ENCODE measurements around the gene CCDC200.
A peak's percentile ranks its signal among the peaks of the same experiment; 100 is the strongest.
"Not testable (repeated sequence)": the region's sequence is repeated elsewhere in the genome, so short reads cannot be mapped to it uniquely, and the experiment has no call there.

CCDC200 gene

DNA sequence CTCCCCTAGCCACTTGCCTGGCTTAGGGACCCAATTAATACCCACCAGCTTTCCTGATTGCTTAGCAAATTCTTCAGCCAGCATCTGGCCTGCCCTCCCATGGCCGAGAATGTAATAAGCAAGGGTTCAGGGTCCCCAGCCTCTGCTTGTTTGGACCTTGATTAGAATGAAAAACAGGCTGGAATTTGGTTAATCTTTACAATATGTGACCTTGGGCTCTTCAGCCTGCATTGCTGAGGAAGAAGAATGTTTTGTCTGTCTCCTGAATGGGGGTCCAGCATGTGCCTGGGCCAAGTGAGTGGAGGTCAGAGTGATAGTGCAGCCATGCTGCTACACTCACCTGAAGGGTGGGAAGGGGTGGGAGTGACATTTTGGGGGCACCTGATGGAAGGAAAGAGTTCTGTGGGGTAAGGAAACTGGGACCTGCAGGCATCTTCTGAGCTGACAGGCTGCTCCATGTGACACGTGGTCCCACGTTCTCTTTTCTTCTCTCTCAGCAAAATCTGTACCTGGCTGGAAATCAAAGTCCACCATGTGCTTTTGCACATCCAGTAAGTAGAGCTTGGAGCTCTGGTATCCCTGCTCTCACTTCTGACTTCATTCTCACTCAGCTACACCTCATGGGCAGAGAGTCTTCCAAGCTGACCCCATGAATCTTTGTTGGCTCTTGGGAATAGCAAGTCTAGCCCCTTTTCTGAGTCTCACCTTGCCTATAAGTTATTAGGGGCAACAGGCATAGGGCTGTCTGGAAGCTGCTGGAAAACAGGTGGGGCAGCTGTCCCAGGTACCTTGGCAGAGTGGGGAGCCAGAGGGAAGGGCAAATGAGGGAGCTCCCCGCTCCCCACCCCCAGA, 11.4 kb downstream of the CCDC200 start:
- no peak for DNase-seq (ENCODE audit: extremely low read depth in 1 of 2, low read depth in 1 of 2)

DNA sequence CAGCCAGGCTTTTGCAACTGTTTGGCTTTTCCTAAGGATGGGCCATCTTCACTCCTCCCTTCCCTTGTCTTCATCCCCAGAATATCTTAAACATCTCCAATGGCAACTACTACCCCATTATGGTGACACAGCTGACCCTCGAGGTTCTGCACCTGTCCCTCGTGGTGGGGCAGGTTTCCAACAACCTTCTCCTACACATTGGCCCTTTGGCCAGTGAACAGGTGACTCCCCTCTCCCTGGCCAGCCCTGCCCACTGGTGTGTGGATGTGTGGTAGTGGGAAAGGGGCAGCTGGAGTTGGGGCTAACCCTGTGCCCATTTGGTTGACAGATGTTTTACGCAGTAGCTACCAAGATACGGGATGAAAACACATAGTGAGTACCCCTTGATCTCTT, 12.1 kb downstream of the CCDC200 start:
- DNase-seq (ENCODE audit: extremely low read depth in 1 of 2, low read depth in 1 of 2) = no peak

DNA sequence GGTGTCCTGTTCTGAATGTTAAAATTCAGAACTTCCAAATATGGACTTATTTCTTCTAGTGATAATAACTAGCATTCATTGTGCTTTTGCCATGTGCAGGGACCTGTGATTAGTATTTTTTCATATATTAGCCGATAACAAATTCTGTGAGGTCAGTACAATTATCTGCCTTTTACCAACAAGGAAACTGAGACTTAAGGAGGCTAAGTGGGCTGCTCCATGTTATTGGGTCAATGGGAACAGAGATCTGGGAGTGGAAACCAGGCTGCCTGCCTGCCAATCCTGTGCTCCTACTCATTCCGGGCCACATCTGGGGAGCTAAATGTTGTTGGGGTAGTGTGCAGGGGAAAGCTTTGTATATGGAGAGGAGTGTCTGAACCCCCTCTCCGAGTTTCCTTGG, 13.1 kb downstream of the CCDC200 start:
- DNase-seq (ENCODE audit: extremely low read depth in 1 of 2, low read depth in 1 of 2) = no peak

DNA sequence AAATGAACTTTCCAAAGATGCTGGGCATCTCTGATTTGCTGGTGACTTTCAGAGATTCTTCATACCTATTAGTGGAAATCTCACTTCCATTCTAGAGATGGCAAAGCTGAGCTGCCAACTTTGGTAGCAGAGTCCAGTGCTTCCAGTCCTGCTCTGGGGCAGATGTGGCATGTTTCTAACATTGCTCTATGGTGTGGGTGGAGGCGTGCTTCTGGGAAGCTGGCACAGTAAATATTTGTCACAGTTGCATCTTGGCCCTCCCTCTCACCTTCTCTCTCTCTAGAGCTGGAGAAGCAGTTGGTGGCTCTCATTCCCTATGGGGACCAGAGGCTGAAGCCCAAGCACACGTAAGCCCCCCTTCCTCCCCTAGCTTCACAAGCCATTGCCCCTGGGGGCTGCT, 14.9 kb downstream of the CCDC200 start:
- DNase-seq (ENCODE audit: extremely low read depth in 1 of 2, low read depth in 1 of 2) = no peak

DNA sequence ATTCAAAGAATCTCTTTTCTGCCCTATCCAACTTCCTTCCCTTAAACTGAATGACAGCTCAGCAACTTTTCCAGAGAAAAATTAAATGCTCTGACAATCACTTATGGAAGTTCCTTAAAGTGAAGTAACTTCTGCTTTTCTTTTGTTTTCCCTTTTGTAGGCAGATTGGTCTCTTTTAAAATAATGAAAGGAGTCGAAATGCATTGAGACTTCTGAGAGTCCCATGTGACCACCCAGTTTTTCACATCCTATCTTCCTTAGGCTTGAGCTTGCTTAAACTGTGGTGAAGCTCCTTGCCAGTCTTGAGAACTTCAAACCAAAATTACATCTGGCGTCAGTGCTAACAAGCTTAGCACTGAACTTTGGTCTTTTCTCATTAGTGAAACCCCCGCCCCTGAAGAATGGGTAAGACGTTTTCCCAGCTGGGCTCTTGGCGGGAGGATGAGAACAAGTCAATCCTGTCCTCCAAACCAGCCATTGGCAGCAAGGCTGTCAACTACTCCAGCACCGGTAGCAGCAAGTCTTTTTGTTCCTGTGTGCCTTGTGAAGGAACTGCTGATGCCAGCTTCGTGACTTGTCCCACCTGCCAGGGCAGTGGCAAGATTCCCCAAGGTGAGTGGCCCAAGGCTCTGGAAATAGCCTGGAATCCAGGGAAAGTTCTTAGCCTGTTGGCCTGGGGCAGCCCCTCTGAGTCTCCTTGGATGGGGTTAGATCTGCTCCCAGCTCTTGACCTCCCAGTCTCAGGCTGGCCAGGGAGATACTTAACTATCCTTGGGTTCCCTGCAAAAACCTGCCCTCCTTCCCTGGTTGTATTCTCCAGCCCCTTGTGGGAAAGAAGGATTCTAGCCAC, 15.6 kb downstream of the CCDC200 start:
- no peak for DNase-seq (ENCODE audit: extremely low read depth in 1 of 2, low read depth in 1 of 2)

DNA sequence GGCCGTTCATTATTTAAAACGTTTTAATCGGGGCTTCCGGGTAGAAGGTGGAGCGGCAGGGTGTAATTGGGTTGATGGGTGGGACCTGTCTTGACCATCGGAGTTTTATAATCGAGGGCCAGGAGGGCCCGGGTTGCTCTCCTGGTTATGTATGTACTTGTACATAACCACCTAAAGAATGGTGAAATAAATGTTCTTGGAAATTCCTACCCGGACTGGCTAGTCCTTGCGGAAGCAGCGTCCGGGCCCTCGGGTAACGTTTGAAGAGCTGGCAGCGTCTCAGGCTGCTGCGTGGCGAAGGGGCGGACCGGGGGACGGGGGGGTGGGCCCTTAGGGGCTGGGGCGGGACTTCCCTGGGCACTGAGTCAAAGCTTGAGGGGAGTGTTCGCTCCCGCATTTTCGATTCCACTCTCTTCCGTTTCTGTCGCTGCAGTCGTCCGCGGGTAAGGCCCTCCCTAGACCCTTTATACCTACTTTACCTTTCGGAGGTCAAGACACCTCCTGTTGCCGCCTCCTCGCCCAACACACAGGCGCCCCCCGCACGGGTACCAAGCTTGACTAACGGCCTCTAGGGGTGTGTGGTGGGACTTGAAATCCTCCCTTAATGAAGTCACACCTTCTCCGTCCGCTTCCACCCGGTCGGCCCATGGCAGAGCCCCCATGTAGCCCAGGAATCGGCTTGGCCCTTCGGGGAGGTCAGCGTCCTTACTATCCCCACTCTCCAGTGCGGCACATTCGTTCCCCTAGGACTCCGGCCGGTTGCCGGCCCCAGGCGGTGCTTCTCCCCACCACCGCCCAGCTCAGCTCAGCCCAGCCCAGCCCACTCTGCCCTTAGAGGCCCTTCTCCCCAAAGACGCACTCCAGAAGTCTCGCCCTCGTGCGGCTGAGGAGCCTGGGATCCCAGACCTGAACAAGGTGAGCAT, 16.7 kb downstream of the CCDC200 start, which contains the start of gene TMEM106A:
Gene TMEM106A, plus strand, starts transcription at position 396 of the 923 bp plus-strand sequence. CDS start 1,167 bp downstream, outside the sequence.
- peak; percentile 45 to 59 for DNase-seq (ENCODE audit: extremely low read depth in 1 of 2, low read depth in 1 of 2)

DNA sequence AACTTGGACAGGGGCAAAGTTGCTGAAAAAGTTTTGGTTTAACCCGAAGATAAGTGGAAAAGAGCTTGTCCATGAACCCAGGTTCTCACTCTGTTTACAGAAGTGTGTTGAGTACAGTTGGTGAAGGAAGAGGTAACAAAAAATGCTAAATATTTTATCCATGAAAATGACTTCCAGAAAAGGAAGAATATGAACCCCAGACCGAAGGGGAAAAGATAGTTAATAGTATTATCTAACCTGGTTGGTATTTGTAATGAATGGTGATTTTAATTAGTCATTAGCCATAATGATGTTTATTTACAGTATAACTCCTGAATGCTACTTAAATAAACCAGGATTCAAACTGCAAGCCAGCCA, 17.3 kb downstream of the CCDC200 start:
- no peak for DNase-seq (ENCODE audit: extremely low read depth in 1 of 2, low read depth in 1 of 2)

DNA sequence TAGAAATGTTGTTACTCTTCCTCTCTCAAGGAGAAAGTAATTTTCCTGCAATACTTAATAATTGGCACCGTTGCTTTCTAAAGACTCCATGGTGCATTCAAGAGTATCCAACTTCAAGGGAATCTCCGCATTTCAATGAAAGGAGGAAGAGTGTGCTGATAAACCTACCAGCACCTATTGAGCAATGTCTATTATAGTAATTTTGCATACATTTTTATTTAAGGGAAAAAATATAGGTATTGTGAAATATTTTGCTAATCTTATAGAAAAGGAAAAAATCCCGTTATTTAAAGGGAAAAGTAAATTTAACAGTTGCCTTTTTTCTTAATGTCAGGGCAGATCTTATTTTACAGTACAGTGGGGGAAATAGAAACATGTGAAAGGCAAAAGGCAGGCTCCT, 17.8 kb downstream of the CCDC200 start:
- no peak for DNase-seq (ENCODE audit: extremely low read depth in 1 of 2, low read depth in 1 of 2)

DNA sequence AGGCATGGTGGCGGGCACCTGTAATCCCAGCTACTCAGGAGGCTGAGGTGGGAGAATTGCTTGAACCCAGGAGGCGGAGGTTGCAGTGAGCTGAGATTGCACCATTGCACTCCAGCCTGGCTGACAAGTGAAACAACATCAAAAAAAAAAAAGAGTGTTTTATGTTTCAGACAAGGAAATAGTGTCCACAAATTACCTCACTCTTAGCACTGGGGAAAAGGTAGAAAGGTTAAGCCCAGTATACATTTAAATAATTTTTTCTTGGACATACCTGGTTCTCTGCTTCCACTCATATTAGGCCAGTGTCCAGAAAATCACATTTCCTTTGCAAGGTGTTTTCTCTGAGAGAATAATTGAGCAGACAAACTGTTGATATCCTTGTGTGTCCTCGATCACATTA, 25.4 kb downstream of the CCDC200 start:
- DNase-seq (ENCODE audit: extremely low read depth in 1 of 2, low read depth in 1 of 2) = not testable (repeated sequence)

DNA sequence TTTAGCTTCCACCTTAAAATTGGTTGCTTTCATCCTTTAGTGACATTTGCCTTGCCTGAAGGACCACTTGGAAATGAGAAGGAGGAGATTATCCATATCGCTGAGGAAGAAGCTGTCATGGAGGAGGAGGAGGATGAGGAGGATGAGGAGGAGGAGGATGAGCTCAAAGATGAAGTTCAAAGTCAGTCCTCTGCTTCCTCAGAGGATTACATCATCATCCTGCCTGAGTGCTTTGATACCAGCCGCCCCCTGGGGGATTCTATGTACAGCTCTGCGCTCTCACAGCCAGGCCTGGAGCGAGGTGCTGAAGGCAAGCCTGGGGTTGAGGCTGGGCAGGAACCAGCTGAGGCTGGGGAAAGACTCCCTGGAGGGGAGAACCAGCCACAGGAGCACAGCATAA, 28.3 kb downstream of the CCDC200 start:
- DNase-seq (ENCODE audit: extremely low read depth in 1 of 2, low read depth in 1 of 2) = no peak

DNA sequence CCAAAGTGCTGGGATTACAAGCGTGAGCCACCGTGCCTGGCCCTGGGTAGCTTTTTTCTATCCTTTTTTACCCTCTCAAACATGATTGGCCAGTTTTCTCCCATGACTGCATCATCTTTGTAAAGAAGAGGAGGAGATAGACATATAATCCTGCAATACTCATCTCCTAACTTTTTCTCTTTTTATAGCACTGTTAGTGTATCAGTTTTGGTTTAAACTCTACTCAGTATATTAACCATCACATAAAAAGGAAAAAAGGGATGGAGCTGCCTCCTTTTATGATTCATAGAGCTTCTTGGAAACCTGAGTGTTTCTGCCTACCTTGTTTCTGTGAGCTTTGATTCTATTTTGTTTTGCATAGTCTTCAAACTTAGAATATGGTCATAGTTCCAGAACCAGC, 28.8 kb downstream of the CCDC200 start:
- DNase-seq (ENCODE audit: extremely low read depth in 1 of 2, low read depth in 1 of 2) = no peak

DNA sequence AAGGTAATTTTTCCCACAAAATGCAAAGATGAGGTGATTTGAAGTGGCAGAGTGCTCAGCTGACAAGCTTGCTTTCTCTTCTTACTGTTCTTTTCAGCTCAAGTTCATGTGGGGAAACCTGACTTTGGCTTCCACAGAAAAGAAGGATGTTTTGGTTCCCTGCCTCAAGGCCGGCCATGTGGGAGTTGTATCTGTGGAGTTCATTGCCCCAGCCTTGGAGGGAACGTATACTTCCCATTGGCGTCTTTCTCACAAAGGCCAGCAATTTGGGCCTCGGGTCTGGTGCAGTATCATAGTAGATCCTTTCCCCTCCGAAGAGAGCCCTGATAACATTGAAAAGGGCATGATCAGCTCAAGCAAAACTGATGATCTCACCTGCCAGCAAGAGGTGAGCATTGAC, 35.2 kb downstream of the CCDC200 start:
- DNase-seq (ENCODE audit: extremely low read depth in 1 of 2, low read depth in 1 of 2) = no peak

DNA sequence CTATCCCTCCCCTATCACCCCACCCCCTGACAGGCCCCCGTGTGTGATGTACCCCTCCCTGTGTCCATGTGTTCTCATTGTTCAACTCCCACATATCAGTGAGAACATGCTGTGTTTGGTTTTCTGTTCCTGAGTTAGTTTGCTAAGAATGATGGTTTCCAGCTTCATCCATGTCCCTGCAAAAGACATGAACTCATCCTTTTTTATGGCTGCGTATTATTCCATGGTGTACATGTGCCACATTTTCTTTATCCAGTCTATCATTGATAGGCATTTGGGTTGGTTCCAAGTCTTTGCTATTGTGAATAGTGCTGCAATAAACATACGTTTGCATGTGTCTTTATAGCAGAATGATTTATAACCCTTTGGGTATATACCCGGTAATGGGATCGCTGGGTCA, 41.8 kb downstream of the CCDC200 start:
- not testable (repeated sequence) for DNase-seq (ENCODE audit: extremely low read depth in 1 of 2, low read depth in 1 of 2)

DNA sequence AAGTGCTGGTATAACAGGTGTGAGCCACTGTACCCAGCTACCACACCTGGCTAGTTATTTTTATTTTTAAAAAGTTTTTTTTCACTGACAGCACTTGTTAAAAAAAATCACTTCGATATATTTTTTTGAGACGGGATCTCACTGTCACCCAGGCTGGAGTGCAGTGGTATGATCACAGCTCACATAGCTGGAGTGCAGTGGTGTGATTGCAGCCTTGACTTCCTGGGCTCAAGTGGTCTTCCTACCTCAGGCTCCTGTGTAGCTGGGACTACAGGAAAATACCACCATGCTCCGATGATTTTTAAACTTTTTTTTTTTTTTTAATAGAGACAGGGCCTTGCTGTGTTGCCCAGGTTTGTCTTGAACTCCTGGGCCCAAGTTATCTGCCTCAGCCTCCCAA, 44.5 kb downstream of the CCDC200 start:
- no peak for DNase-seq (ENCODE audit: extremely low read depth in 1 of 2, low read depth in 1 of 2)

DNA sequence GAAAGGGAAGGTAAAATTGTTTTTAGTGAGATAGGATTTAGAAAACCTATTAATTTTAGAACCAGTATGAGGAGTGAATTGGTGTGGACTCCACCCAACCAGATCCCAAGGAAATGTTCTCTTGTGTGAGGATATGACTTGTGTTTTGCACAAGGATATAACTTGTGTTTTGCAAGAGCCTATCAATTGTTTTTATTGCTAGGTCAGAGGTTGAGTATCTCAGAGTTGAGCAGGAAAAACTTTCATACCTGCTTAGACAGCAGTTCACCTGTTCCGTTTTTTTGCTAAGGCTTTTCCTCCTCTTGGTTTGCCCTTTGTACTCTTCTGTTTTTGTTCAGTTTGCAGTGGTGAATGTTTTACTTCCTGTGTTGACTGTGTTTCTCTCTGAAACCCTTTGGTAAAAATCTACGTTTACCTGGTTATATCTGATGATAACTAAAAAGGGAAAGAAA, 52.3 kb downstream of the CCDC200 start:
- DNase-seq (ENCODE audit: extremely low read depth in 1 of 2, low read depth in 1 of 2) = no peak

DNA sequence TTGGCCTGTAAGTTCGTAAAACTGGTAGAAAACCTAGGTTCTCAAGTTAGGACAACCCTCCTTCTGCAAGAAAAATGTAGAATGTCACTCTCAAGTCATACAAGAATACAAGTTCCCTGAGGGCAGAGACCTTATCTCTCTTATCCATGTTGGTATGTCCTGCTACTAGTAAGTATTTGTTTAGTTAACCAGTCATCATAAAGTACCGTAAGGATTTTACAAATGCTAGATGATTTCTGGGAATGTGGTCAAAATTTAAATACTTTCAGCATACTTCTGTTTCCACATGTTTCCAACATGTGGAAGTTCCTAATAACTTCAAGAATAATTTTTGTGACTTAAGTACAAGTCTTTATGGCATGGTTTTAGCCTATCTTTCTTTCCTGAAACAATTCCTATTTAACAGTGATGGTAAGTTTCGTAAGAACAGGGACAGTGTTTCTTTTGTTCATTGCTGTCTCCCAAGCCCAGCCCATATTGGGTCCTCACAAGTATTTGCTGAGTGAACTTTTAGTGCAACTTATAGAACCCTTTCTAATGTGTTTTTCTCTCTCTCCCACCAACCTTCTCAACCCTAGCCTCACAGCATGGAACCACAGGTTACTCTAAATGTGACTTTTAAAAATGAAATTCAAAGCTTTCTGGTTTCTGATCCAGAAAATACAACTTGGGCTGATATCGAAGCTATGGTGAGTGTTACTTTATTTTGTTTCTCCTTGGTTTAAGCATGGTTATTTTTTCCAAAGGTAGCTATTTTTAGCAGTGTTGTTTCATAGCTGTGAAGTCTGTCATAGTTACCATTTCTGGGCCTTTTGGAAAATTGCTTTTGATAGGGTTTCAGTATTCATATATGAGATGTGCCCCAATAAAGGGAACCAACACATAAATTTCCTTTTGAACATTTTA, 53.0 kb downstream of the CCDC200 start:
- no peak for DNase-seq (ENCODE audit: extremely low read depth in 1 of 2, low read depth in 1 of 2)

DNA sequence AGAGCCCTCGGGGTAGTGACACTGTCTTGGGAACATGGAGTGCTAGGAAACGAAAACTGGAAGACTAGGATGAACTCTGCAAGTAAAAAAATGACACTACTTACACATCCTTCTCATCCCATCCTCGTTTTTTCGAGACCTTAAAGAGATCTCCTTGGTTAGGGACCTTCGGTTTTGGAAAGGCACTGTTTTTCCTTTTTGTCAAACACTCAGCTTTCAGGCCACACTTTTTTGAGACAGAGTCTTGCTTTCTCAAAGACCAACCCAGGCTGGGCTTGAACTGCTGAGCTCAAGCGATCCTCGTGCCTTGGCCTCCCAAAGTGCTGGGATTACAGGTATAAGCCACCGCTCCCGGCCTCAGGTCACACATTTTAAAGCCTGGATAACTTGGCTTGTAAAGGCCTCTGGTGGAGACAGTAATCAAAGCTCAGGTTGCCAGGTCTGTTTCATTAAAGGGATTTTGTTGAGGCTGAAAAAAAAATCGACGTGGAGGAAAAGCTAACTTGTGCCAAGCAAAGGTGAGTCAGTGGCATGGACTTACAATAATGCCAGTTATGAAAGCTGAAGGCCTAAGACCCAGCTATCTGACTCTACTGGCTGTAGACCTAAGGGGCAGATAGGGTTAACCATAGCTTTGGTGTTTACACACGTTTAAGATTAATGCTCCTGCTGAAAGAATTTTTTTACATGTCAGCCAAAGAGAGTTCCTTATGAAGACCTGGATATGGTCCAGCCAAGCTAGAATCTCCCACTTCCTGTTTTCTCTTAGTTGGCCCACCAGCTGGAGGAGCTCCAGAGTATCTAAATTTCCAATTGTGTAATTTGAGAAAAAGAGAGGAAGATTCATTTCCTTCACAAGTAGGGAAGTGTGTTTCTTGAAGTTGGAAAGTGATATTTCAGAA, 56.6 kb downstream of the CCDC200 start:
- DNase-seq (ENCODE audit: extremely low read depth in 1 of 2, low read depth in 1 of 2) = no peak

All from activated CD8-positive, alpha-beta memory T cell treated with anti-CD3 and anti-CD28 coated beads for 1 hour (primary cell).